ENCODE results near the gene DDOST.

The DDOST gene

DNA sequence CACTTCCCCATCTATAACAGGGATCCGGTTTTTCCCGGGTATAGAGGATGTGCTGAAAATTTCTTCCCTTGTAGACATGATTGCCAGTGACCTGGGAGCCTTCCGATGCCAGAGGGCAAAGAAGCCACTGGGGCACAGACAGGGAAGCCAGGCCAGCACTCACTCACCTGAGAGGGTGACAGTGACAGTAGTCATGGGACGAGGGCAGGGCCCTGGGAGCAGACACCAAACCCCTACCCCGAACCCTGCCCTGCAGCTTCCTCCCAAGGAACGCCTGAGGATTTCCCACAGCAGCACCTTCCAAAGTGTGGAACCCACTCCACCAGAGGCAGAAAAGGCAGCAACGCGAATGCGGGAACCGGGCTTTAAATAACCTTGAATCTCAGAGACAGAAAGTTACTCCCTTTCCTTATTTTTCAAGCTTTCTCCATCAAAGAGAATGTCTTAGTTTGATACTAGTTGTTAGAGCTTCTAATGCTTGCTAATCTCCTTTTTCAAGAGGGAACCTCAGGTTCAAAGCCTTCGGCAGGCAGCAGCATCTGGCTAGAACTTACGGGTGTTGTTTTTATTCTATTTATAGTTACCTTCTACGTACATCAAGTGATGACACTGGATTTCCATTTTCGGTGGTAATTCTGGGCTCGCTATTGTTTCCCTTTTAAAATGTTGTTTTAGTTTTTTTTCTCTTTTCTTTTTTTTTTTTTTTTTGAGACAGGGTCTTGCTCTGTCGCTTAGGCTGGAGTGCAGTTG lies 2.8 kb downstream of the DDOST start:
- no peak for DNase-seq

DNA sequence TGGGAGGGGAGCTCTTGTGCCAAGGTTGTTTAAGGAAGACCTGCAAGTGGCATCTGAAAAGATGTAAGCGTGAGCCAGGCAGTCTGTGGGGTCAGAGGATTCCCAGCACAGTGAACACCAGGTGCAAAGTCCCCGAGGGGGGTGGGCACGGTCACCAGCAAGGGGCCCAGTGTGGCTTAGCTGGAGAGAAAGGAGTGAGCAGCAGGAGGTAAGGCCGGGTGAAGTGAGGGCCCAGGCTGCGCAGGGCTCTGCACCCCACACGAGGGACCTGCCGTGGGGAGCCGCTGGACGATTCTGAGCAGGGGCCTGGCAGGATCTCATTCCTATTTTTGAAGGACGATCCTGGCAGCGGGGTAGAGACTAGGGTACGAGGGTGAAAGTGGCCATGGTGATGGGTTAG lies 4.1 kb downstream of the DDOST start:
- no peak for DNase-seq

DNA sequence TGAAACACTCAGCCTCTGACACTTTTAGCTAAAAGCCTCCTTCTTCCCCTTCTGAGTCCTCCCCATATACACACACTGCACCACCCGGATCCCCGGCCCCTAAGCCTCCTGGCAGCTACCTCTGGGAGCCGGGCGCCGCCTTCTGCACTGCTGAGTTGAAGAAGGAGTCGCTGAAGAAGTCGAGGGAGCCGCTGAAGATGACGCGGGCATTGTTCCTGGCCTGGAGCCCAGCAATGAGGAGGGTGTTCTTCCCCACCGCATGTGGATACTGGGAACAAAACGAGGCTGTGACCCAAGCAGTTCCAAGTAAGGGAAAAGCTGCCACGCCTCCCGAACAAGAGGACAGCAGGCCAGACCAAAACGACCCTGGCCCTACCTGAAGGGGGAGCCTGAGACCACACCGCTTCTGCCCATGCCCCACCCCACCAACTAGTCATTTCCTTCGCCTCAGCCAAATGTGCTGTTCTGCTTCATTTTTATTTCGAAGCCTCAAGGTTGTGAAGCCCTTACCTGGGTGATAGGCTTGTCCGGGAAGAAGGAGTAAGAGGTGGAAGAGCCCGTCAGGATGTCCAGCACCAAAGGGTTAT lies 7.0 kb downstream of the DDOST start:
- no peak for DNase-seq

DNA sequence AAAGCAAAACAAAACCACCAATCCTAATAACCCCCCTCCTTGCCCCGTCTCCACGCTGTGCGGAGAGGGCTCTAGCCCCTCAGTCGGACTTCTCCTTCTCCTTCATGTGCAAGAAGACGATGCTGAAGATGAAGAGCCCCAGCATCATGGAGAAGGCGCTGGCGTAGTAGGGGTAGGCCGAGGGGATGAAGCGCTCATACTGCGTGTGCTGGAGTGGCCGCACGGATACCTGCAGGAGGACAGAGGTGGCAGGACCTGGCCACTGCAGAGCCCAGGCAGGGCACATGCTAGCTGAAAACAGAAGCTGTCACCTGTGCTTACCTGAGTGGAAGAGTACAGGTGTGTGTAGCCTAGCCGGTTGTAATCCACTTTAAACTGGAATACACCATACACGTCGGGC lies 8.9 kb downstream of the DDOST start:
- no peak for DNase-seq

DNA sequence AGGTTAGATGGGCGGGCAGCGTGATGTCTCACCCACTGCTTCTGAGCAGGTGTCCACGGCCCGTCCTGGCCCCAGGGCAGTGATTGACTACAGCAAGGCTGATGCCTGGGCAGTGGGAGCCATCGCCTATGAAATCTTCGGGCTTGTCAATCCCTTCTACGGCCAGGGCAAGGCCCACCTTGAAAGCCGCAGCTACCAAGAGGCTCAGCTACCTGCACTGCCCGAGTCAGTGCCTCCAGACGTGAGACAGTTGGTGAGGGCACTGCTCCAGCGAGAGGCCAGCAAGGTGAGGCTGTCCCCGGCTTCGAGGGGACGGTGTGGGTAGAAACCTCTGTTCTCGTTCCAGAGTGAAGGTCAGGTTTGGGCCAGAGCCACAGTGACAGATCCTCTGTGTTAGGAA lies 12.2 kb downstream of the DDOST start:
- DNase-seq = no peak

DNA sequence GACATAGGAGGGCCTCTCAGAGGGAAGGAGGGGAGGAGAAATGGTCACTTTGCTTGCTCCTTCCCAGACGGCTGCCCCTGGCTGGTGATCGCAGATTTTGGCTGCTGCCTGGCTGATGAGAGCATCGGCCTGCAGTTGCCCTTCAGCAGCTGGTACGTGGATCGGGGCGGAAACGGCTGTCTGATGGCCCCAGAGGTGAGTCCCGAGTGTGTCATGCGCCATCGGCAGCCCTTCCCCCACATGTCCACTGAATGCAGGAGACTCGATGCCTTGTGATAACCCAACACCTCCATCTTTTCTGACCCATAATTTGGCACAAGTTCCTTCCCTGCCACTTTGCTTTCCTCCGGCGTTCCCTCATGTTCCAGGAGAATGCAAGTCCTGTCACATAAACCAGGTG lies 12.7 kb downstream of the DDOST start:
- DNase-seq = no peak

DNA sequence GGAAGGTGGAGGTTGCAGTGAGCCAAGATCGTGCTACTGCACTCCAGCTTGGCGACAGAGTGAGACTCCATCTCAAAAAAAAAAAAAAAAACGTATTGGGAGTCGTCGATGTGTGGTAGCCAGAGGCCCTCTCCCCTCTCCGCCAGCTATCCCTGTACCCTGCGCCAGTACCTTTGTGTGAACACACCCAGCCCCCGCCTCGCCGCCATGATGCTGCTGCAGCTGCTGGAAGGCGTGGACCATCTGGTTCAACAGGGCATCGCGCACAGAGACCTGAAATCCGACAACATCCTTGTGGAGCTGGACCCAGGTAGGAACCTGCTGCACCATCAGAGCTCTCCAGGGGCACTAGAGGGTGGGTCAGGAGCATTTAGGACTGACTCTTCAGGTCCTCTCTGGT lies 15.8 kb downstream of the DDOST start:
- no peak for DNase-seq

DNA sequence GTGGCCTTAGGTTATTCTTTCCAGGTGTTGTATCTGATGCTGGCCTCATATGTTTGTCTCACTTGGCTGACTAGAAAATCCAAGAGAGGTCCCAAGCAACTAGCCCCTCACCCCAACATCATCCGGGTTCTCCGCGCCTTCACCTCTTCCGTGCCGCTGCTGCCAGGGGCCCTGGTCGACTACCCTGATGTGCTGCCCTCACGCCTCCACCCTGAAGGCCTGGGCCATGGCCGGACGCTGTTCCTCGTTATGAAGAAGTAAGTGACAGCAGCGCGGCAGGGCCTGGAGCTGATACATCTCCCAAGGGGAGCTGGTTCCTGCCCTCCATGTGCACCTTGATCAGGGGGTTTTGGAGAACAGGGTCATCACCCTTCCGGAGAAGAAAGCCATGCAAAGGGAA lies 16.8 kb downstream of the DDOST start:
- DNase-seq = no peak

DNA sequence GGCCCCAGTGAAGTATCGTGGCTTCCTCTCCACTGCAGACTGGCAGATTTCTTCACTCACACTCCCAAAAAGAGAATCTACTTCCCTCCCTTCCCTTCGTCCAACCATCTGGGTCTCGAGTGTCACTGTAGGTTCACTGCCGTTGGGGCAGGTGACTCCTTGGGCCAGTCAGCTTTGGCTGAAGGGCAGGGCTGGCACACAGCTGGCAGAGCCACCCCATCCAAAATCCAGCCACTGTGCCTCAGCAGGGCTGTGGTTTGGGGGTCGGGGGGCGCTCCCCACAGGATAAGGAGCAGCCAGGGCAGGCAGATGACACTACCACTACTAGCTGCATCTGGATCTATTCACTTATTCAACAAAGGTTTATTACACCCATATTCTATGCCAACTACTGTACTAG lies 18.1 kb downstream of the DDOST start:
- DNase-seq = no peak

DNA sequence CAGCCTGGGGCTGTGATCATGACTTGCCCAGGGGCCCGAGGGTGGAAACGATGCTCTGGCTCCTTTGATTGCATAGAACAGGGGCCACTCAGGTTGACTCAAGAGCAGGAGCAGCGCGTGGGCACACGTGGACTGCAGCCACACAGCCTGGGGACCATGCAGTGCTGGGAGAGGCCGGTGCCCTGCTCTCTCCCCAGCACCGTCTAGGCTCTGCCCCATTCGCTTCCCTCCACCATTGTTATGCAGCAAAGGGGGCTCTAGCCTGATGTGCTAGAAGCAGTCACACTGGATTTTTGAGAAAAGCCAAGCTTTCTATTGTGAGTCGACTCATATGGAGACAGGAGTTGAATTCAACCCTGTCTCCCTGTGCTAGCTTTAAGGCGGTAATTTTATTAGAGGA lies 19.2 kb downstream of the DDOST start:
- no peak for DNase-seq

DNA sequence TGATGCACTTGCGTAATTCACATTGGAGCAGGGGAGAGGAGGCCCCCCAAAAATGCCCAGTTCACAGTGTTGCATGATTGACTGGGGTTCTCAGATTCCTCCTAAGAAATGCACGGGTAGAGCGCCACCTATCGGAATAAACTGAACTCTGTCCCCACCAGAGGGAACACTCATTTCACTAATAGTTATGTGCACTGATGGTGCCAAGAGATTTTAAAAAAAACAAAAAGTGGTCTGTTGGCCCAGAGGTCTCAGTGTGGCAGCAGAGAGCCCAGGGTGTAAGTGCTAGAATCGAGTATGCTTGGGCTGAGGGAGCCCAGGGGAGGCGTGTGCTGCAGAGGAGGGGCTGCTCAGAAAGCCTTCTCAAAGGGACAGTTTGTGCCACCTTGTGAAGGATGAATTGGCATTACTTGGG lies 21.0 kb downstream of the DDOST start:
- DNase-seq = peak; percentile 72

DNA sequence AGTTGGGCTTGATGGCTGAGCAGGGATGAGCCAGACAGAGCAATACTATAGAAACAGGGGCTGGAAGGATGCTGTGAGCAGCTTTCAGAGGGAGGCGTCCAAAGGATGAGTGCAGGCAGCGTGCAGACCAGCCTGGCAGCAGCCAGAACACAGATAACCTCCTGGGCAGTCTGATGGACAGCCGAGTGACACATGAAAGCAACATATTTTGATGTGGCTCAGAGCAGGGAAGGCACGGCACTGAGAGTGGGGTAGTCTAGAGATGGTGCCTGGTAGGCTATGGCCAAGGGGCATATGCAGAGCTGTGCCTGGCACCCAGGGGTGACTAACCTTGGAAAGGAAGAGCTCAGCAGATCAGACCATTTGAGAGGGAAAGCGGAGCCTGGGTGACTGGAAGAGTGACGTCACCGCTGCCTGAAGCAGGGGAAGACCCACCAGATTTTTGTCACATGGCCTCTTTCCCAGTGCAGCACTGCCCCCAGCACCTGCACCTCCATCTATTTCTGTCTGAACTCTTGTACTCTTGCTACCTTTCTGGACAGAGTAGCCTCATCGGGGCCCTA lies 24.3 kb downstream of the DDOST start:
- DNase-seq = no peak

DNA sequence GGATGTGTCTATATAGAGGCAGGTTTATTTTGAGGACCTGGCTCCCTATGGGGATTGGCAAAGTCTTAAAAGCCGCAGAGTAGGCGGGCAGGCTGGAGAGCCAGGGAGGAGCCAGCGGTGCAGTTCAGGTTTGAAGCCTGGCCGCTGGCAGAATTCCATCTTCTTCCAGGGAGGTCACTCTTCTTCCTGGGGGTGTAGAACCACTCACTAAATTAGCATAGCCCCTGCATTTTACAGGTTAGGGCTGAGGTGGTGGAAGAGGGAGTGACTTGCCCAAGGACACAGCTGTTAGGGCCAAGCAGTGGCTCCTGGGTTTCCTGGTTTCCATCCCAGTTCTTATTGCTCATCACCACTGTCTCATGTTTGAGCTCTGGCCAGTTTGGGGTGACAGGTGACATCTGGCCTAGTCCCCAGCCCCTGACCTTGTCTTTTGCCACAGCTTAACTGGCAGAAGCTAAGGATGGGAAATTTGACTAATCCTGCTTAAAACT lies 26.5 kb downstream of the DDOST start:
- no peak for DNase-seq

DNA sequence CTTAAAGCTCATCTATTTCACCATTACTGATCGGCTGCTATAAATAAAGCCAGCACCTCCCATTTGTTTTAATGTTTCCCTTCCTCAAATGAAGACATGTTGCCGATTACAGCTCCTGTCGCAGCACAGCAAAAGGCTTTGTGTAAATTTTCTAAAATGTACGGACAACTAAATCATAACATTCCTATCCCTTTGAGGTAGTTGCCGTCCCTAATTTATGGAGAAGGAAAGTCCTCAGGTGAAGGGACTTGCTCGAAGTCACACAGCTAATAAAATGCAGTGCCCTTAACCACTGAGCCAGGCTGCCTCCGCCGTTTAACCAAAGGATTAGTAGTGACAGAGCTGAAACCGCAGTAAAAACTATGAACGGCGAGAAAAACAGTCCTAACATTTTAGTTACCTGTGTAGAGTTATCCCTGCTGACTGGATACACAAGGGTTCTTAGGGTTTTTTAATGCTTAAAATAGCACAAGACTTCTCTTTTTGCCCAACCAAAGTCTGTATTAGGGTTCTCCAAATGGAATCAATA lies 27.0 kb downstream of the DDOST start:
- no peak for DNase-seq

DNA sequence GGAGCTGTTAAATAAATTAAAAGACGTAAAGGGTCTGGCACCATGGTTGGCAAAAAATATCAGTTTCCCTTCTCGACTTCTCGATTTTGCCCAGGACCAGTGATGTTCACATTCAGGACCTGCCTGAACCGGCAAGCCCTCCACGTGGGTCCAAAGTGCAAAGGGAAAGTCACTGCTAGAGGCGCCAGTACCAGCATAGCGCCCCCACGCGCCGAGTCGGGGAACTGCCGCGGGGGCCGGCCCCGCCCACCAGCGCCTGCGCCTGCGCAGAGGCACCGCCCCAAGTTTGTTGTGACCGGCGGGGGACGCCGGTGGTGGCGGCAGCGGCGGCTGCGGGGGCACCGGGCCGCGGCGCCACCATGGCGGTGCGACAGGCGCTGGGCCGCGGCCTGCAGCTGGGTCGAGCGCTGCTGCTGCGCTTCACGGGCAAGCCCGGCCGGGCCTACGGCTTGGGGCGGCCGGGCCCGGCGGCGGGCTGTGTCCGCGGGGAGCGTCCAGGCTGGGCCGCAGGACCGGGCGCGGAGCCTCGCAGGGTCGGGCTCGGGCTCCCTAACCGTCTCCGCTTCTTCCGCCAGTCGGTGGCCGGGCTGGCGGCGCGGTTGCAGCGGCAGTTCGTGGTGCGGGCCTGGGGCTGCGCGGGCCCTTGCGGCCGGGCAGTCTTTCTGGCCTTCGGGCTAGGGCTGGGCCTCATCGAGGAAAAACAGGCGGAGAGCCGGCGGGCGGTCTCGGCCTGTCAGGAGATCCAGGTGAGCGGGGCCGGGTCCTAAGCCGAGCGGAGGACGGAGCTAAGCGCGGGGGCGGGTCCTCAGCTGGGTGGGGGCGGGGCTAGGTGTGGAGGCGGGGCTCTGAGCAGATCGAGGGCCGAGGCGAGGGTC lies 27.7 kb downstream of the DDOST start, which contains the start of gene PINK1:
PINK1 (plus strand) TSS at position 269 of the 875 bp plus-strand sequence; CDS start at position 360, 91 bp downstream.
- peak; percentile 82 for DNase-seq

DNA sequence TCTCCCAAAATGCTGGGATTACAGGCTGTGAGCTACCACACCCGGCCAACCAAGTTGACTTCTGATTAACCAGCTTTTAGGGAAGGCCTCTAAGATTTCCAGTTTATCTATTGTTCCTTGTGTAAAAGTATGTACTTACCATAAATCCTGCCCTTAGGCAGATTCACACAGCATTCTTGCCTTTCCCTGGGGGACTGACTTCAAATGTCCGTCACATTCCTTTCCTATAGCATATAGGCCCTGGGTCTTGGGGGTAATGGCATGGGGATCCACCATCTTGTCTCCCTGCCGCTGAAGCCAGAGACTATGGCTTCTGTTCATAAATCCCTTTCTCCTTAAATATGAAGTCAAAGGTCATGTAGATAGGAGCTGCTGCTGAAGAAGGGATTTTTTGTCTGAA lies 28.8 kb downstream of the DDOST start:
- no peak for DNase-seq

DNA sequence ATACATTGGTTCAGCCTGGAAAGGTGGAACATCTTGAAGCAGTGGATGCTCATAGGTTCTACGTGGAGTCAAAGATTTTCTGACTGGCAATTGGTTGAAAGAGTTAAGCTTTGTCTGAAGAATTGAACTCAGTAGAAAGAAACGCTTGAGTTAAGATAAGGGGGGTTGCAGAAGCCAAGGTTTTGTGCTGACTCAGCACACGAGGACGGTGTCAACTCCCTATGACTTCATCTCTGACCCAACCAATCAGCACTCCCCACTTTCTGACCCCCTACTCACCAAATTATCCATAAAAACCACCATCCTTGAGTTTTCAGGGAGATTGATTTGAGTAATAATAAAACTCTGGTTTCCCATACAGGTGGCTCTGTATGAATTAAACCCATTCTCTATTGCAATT lies 30.4 kb downstream of the DDOST start:
- no peak for DNase-seq

DNA sequence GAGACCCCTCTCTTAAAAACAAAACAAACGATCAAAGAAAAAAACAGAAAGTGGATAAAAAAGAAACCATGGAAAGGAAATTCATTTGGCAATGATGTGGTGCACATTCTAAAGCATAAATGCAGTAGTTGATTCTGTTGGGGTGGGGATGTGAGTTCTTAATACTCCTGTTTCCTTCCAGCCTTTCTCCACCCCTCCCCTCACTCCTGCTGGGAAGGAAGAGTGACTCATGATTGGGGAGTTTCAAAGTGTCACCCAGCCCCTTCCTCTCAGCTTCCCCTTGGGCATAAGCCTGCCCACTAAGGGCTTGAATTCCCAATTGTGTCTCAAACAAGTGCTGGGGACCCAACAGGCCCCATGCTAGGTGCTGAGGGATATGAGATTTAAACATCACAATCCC lies 34.6 kb downstream of the DDOST start:
- DNase-seq = no peak

DNA sequence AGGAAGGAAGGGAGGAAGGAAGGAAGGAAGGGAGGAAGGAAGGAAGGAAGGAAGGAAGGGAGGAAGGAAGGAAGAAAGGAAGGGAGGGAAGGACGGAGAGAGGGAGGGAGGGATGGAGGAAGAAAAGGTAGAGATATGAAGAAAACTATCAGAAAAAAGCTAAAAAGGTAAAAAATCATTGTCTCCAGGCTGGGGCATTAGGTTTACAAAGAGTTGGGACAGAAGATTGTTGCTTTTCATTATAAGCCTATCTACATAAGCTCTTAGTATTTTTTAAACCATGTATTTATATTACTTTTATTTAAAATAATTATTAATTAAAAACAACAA lies 35.1 kb downstream of the DDOST start:
- DNase-seq = no peak

DNA sequence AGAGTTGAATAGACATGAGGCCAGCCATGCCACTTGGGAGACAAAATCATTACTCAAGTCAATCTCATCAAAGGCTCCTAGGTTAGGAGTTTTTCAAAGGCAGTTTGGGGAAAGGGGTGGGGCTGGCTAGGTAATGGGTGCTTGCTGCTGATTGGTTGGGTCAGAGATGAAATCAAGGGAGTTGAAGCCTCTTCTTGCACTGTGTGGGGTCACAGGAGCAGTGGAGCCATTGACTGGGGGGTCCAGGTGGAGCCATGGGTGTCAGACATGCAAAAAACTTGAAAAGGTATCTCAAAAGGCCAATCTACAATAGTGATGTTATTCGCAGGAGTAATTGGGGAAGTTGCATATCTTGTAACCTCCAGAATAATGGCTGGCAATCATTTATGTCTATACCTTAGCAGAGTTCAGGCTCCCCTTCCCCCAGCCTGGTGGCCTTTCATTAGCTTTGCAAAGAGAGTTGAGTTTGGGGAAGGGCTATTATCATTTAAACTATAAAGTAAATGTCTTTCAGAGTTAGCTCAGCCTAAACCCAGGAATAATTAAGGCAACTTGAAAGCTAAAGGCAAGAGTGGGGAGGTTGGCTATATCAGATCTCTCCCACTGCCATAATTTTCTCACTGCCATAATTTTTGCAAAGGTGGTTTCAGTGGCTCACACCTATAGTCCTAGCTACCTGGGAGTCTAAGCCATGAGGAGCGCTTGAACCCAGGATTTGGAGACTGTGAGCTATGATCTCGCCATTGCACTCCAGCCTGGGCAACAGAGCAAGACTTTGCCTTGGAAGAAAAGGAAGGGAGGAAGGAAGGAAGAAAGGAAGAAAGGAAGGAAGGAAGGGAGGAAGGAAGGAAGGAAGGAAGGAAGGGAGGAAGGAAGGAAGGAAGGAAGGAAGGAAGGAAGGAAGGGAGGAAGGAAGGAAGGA lies 35.7 kb downstream of the DDOST start:
- no peak for DNase-seq

DNA sequence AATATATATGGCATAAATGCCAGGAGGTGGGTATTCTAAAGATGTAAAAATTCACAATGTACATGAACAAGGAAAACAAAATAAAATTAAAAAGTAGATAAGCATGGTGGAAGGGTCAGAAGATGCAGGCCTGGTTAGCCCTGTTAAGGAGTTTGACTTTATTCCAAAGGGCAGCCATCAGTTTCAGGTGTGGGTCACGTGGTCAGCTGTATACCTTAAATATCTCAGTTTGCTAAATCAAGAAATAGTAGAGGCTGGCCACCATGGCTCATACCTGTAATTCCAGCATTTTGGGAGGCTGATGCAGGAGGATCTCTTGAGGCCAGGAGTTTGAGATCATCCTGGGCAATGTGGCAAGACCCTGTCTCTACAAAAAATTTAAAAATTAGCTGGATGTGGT lies 36.5 kb downstream of the DDOST start:
- DNase-seq = no peak

DNA sequence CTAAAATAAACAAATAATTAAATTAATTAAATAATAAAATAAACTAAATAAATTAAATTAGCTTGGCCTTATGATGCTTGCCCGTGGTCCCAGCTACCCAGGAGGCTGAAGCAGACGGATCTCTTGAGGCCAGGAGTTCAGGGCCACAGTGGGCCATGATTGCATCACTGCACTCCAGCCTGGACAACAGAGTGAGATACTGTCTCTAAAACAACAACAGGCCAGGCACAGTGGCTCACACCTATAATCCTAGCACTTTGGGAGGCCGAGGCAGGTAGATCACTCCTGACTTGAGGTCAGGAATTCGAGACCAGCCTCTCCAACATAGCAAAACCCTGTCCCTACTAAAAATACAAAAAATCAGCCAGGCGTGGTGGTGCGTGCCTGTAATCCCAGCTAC lies 40.2 kb downstream of the DDOST start:
- no peak for DNase-seq

Data from activated CD4-positive, alpha-beta T cell treated with anti-CD3 and anti-CD28 coated beads, Interleukin-2, amount 50 U/mL, for 16 hours (primary cell).